COLO668 (cell line): ENCODE measurements around the gene TGFB3.
"Not testable (repeated sequence)": the region's sequence is repeated elsewhere in the genome, so short reads cannot be mapped to it uniquely, and the experiment has no call there.

ENCODE experiments used
- DNase-seq: peaks from one replicate; lab custom pipeline; 2025; ENCODE audit not compliant: unreplicated experiment; lab: John Stamatoyannopoulos, UW

TGFB3 gene

DNA sequence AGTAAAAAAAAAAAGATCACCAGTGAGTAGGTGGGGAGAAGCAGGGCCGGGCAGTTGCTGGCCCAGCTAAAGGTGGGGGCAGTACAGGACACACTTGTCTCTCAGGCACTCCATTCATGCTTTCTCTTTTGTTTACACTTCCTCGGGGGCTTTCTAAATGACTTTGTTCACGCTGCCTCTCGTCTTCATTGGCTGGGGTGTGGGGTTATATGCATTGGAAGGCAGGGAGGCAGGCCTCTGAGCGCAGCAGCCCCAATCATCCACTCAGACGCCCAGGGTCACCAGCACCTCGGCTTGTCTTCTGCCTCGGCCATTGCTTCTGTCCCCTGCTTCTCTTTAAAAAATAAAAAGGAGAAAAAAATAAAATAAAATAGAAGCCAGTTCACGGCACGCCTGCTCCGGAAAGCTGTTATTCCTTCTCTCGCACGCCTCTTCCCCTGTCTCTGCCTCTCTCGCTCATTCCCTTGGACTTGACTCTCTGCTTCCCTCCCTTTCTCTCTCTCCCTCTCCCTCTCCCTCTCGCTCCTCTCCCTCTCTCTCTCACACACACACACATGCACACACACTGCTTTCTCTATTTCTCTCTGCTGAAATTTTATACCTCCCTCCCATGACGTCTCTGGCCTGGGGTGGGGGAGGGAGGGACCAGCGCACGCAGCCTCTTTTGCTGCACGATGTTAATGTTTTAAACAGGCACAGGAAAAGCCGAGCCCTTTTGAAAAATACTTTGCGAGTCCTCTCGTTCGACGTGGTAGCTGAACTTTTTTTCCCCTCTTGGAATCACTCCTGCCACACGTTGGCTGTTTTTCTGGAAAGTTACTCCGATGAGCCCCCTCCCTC, at the start of gene TGFB3:
TGFB3 (minus strand) TSS at position 570 of the 840 bp plus-strand sequence. CDS start 1,102 bp downstream, outside the sequence.
- DNase-seq, result peak; percentile 74

GRCh38 chr14:76024211-76024907, 42.6 kb upstream of the TGFB3 start:
- DNase-seq, result no peak

DNA sequence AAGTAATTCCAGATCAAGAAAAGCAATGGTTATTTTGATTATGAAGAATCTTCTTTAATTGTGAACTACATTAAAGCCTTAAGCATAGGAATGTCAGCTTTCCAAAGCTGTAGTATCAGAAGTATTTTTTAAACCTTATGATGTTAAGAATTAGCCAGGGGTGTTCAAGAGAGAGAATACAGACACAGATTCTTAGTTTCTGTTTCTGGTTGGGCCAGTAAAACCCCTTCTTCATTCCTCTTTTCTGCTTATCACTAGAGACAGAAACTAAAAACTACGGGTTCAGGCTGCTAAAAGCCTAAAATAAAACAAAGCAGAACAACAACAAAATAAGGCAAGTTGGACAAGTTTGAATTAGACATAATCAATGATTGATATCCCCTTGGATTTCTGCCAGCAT, 42.0 kb upstream of the TGFB3 start:
- no peak for DNase-seq

DNA sequence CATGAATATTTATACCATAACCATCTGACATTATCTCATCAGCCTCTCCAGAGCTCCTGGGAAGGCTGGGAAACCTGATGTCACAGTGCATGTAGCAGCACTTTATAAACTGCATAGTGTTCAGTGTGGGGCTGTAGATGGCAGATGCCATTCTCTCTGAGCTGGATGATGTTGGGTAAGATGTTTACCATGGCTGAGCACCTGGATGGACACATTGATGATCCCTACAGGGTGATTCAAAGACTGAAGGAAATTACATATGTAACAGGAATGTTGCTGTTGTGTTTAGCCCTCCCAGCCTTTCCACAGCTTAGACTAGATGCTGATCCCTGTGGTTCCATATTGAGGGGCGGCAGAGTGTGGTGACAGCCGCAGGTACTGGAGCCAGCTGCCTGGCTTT, 41.2 kb upstream of the TGFB3 start:
- no peak for DNase-seq

GRCh38 chr14:76019676-76020075, 37.9 kb upstream of the TGFB3 start:
- DNase-seq, result no peak

GRCh38 chr14:76015668-76016067, 33.9 kb upstream of the TGFB3 start:
- no peak for DNase-seq

DNA sequence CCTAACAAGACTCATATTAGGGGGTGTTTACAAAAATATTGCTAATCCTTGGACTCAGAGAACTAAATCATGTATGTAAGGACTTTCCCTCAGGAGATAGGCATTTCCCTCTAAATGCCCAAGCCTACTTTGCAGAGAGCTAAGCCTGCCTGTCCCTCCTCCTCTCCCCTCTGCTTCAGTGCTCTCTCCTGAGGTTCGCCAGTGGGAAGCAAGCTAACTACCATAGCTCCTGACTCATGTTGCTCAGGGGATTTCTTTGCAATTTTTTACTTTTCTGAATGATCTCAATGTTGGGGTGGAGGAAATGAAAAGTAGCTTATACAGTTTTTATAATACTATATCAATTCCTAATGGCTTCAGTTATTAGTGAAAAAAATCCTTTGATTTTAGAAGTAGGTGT, 33.4 kb upstream of the TGFB3 start:
- no peak for DNase-seq

GRCh38 chr14:76012354-76012753, 30.6 kb upstream of the TGFB3 start:
- no peak for DNase-seq

- no peak for DNase-seq
Measured at GRCh38 chr14:76011930-76012329, 30.1 kb upstream of the TGFB3 start.

DNA sequence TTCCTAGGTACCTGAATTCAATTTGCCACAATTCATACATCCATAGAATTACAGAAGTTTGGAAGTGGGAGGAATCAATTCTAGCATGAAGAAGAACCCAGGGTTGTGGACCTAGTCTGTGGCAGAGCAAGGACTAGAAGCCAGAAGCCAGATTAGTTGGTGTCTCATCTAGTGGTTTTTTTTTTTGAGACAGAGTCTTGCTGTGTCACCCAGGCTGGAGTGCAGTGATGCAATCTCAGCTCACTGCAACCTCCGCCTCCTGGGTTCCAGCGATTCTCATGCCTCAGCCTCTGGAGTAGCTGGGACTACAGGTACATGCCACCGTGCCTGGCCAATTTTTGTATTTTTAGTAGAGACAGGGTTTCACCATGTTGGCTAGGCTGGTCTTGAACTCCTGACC, 27.8 kb upstream of the TGFB3 start:
- DNase-seq, result not testable (repeated sequence)

DNA sequence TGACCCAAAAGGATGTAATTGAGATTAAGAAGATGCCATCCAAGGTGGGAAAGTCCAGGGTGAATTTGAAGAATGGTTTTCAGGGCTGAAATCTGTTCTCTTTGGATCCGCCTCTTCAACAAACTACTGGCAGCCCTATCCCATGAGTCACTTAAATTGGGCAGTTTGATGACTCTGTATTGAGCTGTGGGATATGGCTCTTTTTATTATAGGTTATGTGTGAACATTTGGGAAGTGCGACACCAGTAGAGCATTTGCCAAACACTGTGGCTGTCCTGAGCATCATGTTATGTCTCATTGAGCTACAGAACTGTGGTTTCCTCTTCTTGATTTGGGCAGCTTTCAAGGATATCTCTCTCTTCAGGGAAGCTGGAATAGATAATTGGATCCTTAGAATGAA, 26.1 kb upstream of the TGFB3 start:
- no peak for DNase-seq

GRCh38 chr14:76007379-76007778, 25.6 kb upstream of the TGFB3 start:
- DNase-seq, result no peak

- no peak for DNase-seq
Measured at GRCh38 chr14:76006253-76006652, 24.5 kb upstream of the TGFB3 start.

DNA sequence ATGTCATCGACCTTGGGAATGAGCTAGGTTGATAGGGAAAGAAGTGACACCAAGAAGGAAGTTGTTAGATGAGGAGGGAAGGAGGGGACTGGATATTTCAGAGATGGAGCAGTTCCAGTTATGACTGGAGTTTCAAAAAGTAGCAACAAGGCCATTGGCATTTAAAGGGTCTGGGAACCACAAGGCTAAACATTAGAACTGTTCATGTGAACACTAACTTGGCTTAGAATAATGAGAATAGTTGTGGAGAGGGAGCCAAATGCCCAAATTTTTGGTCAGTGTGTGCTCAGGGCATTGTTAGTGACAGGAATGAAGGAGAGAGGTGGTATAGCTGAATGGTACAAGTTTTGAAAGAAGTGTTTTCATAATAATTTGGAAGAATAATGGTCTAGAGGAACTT, 20.6 kb upstream of the TGFB3 start:
- DNase-seq, result no peak

GRCh38 chr14:75999511-76000190, 17.9 kb upstream of the TGFB3 start:
- DNase-seq, result no peak

DNA sequence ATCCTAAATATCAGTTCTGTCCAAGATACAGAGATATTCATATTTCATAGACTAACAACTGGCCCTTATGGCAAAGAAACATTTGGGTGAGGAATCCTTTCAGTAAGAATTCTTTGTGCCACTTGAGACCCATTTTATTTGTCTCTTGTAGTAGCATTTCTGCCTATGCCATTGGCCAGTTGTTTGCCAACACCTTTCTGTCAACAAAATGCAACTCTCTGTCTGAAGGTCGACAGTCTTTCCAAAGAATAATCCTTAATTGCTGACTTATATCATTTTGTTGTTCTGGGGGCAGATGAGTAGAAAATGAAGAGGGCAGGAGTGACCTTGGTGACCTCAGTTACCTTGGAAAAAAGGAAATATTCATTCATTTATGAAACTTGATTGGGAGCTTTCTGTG, 14.7 kb upstream of the TGFB3 start:
- DNase-seq, result no peak

GRCh38 chr14:75995372-75996041, 13.7 kb upstream of the TGFB3 start:
- no peak for DNase-seq

GRCh38 chr14:75993567-75994041, 11.8 kb upstream of the TGFB3 start:
- DNase-seq, result no peak

GRCh38 chr14:75991753-75992152, 10.0 kb upstream of the TGFB3 start:
- DNase-seq, result no peak

- no peak for DNase-seq
Measured at GRCh38 chr14:75990297-75990696, 8.5 kb upstream of the TGFB3 start.

- DNase-seq, result no peak
Measured at GRCh38 chr14:75989134-75989533, 7.3 kb upstream of the TGFB3 start.
